ENCODE measurements around the gene DIS3L2.

DNA sequence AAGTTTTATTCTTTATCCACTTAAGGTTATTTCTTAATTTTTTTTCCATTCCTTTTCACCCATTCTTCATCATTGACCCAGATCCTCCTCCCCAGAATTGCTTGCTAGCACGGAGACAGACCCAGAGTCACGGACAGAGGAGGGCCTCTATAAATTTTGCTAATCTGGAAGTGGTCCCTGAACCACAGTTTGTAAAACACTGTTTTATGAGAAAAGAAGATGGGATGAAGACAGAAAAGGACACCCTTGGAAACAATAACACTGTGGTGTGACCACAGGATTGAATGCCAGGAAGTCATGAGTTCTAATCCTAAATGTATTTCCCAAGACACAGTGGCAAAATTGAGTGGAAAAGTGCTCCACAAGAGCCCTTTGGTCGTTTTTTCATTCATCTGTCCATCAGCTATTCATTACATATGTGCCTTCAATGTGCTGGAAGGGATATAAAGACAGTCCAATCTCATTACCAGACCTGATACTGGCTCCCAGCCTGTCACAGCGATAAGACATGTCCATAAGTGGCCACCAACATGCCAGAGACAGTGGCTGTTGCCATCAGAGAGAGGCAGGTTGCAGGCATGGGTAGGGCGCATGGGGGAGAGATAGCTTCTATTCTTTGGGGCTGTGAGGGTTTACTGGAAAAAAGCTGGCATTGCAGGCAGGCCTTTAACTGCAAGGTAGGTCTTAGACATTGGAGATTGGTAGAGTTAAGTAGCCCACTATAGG lies 241.8 kb downstream of the DIS3L2 start:
- TF ChIP-seq POLR2A (IDR thresholded peaks at IDR 0.05) = no peak
- TF ChIP-seq, protein P1, sequence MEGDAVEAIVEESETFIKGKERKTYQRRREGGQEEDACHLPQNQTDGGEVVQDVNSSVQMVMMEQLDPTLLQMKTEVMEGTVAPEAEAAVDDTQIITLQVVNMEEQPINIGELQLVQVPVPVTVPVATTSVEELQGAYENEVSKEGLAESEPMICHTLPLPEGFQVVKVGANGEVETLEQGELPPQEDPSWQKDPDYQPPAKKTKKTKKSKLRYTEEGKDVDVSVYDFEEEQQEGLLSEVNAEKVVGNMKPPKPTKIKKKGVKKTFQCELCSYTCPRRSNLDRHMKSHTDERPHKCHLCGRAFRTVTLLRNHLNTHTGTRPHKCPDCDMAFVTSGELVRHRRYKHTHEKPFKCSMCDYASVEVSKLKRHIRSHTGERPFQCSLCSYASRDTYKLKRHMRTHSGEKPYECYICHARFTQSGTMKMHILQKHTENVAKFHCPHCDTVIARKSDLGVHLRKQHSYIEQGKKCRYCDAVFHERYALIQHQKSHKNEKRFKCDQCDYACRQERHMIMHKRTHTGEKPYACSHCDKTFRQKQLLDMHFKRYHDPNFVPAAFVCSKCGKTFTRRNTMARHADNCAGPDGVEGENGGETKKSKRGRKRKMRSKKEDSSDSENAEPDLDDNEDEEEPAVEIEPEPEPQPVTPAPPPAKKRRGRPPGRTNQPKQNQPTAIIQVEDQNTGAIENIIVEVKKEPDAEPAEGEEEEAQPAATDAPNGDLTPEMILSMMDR (IDR thresholded peaks at IDR 0.05) = no peak
